Stimulated activated CD8-positive, alpha-beta memory T cell treated with anti-CD3 and anti-CD28 coated beads, Interleukin-4, amount 100 ng/mL, for 4 hours (primary cell): ENCODE data around the gene LGALS7B.
"Not testable (repeated sequence)": the region's sequence is repeated elsewhere in the genome, so short reads cannot be mapped to it uniquely, and the experiment has no call there.

Experiments used
- DNase-seq, 2 donors: peaks; one replicate each; pipeline ENCODE4 v3.0.0-alpha.2; 2020; ENCODE audit warnings: low read depth in 2 of 2, low spot score in 1 of 2

LGALS7B gene

GRCh38 chr19:38788478-38789243 is at the start of gene LGALS7B:
Gene LGALS7B (plus strand): TSS chr19:38789200. CDS start chr19:38789227, 27 bp downstream.
- DNase-seq: no peak

GRCh38 chr19:38739440-38740256 is 49.4 kb upstream of the LGALS7B start:
- DNase-seq: no peak

GRCh38 chr19:38740257-38740592 is 48.8 kb upstream of the LGALS7B start:
- no peak for DNase-seq

GRCh38 chr19:38740932-38741331 is 48.1 kb upstream of the LGALS7B start:
- DNase-seq: no peak

GRCh38 chr19:38741670-38742069 is 47.3 kb upstream of the LGALS7B start:
- DNase-seq: no peak

- no peak for DNase-seq
These were observed 46.7 kb upstream of the LGALS7B start for GRCh38 chr19:38742296-38742695.

- no peak for DNase-seq
These were observed 46.1 kb upstream of the LGALS7B start for GRCh38 chr19:38742906-38743305.

- no peak for DNase-seq
These were observed 45.4 kb upstream of the LGALS7B start for GRCh38 chr19:38743394-38744297.

GRCh38 chr19:38744298-38744681 is 44.7 kb upstream of the LGALS7B start, which contains the start of gene CAPN12:
Gene CAPN12 (minus strand): TSS chr19:38744474. CDS start chr19:38744165, 309 bp downstream.
- no peak for DNase-seq

GRCh38 chr19:38744874-38745273 is 44.1 kb upstream of the LGALS7B start:
- DNase-seq: no peak

- no peak for DNase-seq
These were observed 43.7 kb upstream of the LGALS7B start for GRCh38 chr19:38745316-38745715.

- DNase-seq: not testable (repeated sequence)
These were observed 35.2 kb upstream of the LGALS7B start for GRCh38 chr19:38753783-38754182.

GRCh38 chr19:38754196-38754595 is 34.8 kb upstream of the LGALS7B start:
- DNase-seq: not testable (repeated sequence)

GRCh38 chr19:38759590-38760003 is 29.4 kb upstream of the LGALS7B start:
- no peak for DNase-seq

- DNase-seq: not testable (repeated sequence)
These were observed 28.0 kb upstream of the LGALS7B start for GRCh38 chr19:38760805-38761517.

- not testable (repeated sequence) for DNase-seq
These were observed 27.1 kb upstream of the LGALS7B start for GRCh38 chr19:38761884-38762389.

- DNase-seq: no peak
These were observed 25.2 kb upstream of the LGALS7B start for GRCh38 chr19:38763795-38764220.

GRCh38 chr19:38765214-38765613 is 23.8 kb upstream of the LGALS7B start:
- DNase-seq: no peak

GRCh38 chr19:38766276-38767047 is 22.5 kb upstream of the LGALS7B start:
- DNase-seq: no peak
